ENCODE measurements around the gene DIDO1. TPM values are rescaled to one million over a fixed set of nuclear protein-coding genes. Genes with fewer than 3 reads are reported as not detected.
A peak's percentile ranks its signal among the peaks of the same experiment; 100 is the strongest.

Gene DIDO1
- total RNA-seq, 2 experiments from 2014 or later: 51.9 to 54.3 TPM

GRCh38 chr20:62831854-62832211, 94.5 kb downstream of the DIDO1 start:
- ChIA-PET POLR2A (no interaction called here), CTCF (no interaction called here)
- intact Hi-C loops (cut with DNase I, micrococcal nuclease): no loop called here
- DNase-seq (peak in 1 of 14 experiments; percentile 14), ATAC-seq (ENCODE audit: poor library complexity) (no peak)
- H3K4me3 ChIP-seq (ENCODE audit: low read length): no peak overlapping the region
- H3K27me3 Mint-ChIP-seq: no peaks in the 10 kb centered on the region
- no peaks in the 10 kb centered on the region for H3K36me3 ChIP-seq (ENCODE audit: insufficient read depth, low read length)
- H3K9me3 ChIP-seq (ENCODE audit: control insufficient read depth in 1 of 2, insufficient read depth in 1 of 2, low read length in 2 of 2): no peaks in the 10 kb centered on the region
- TF ChIP-seq, protein P1, sequence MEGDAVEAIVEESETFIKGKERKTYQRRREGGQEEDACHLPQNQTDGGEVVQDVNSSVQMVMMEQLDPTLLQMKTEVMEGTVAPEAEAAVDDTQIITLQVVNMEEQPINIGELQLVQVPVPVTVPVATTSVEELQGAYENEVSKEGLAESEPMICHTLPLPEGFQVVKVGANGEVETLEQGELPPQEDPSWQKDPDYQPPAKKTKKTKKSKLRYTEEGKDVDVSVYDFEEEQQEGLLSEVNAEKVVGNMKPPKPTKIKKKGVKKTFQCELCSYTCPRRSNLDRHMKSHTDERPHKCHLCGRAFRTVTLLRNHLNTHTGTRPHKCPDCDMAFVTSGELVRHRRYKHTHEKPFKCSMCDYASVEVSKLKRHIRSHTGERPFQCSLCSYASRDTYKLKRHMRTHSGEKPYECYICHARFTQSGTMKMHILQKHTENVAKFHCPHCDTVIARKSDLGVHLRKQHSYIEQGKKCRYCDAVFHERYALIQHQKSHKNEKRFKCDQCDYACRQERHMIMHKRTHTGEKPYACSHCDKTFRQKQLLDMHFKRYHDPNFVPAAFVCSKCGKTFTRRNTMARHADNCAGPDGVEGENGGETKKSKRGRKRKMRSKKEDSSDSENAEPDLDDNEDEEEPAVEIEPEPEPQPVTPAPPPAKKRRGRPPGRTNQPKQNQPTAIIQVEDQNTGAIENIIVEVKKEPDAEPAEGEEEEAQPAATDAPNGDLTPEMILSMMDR (IDR thresholded peaks at IDR 0.05): no peak
- peaks cover 14% of the 10 kb centered on the region for H3K4me1 Mint-ChIP-seq (ENCODE audit: low read depth)
- no peak overlapping the region for H3K27ac Mint-ChIP-seq
- H3K4me3 Mint-ChIP-seq: no peak overlapping the region
- no peaks in the 10 kb centered on the region for H3K27me3 ChIP-seq (ENCODE audit: control insufficient read depth in 1 of 2, insufficient read depth in 2 of 2, low read length in 2 of 2)
- no peaks in the 10 kb centered on the region for H3K36me3 Mint-ChIP-seq (ENCODE audit: low read depth)
- peaks cover 8% of the 10 kb centered on the region for H3K4me1 ChIP-seq (ENCODE audit: insufficient read depth, low read length)
- H3K27ac ChIP-seq (ENCODE audit: low read depth in 1 of 2, low read length in 2 of 2): no peak overlapping the region
- no peaks in the 10 kb centered on the region for H3K9me3 Mint-ChIP-seq

GRCh38 chr20:62831361-62831788, 94.9 kb downstream of the DIDO1 start:
- H3K4me3 ChIP-seq (ENCODE audit: low read length): no peak overlapping the region
- ChIA-PET POLR2A (no interaction called here), CTCF (no interaction called here)

DNA sequence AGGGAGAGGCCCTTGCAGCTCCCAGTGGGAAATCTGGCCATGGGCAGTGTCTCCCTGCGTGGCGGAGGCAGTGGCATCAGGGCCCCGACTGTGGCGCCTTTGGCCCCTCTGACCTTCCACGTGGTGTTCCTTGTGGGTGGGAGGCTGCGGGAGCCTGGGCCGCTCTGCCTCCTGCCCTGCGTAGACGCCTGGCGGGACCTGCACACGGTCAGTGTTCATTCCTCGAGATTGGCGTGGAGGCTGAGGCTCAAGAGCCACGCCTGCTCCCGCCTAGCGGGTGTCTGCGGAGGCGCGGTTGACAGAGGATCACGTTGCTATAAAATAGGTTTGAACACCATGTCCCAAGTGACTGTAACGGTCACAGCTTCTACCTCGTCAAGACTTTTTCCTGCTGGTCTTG, 95.5 kb downstream of the DIDO1 start:
- Histone ChIP-seq H3K27me3 (ENCODE audit: control insufficient read depth in 1 of 2, insufficient read depth in 2 of 2, low read length in 2 of 2) (no peaks in the 10 kb centered on the region), H3K9me3 (ENCODE audit: control insufficient read depth in 1 of 2, insufficient read depth in 1 of 2, low read length in 2 of 2) (no peaks in the 10 kb centered on the region), H3K4me1 (ENCODE audit: insufficient read depth, low read length) (peaks cover 8% of the 10 kb centered on the region), H3K36me3 (ENCODE audit: insufficient read depth, low read length) (no peaks in the 10 kb centered on the region), H3K4me3 (ENCODE audit: low read length) (no peak overlapping the region), H3K27ac (ENCODE audit: low read depth in 1 of 2, low read length in 2 of 2) (no peak overlapping the region)
- no peaks in the 10 kb centered on the region for H3K9me3 Mint-ChIP-seq
- no peak for ATAC-seq (ENCODE audit: poor library complexity)
- CTCF ChIA-PET: no interaction called here
- H3K4me1 Mint-ChIP-seq (ENCODE audit: low read depth): peaks cover 14% of the 10 kb centered on the region
- H3K27me3 Mint-ChIP-seq: no peaks in the 10 kb centered on the region
- H3K4me3 Mint-ChIP-seq: no peak overlapping the region
- TF ChIP-seq, protein P1 (IDR thresholded peaks at IDR 0.05): no peak
- peak in 1 of 14 experiments; percentile 20 for DNase-seq
- POLR2A ChIA-PET: no interaction called here
- H3K27ac Mint-ChIP-seq: no peak overlapping the region
- H3K36me3 Mint-ChIP-seq (ENCODE audit: low read depth): no peaks in the 10 kb centered on the region
- intact Hi-C loops (cut with DNase I, micrococcal nuclease): no loop called here

More at GRCh38 chr20:62831361-62831788, 94.9 kb downstream of the DIDO1 start:
- Histone ChIP-seq H3K27me3 (ENCODE audit: control insufficient read depth in 1 of 2, insufficient read depth in 2 of 2, low read length in 2 of 2) (no peaks in the 10 kb centered on the region), H3K4me1 (ENCODE audit: insufficient read depth, low read length) (peaks cover 8% of the 10 kb centered on the region), H3K27ac (ENCODE audit: low read depth in 1 of 2, low read length in 2 of 2) (no peak overlapping the region), H3K36me3 (ENCODE audit: insufficient read depth, low read length) (no peaks in the 10 kb centered on the region), H3K9me3 (ENCODE audit: control insufficient read depth in 1 of 2, insufficient read depth in 1 of 2, low read length in 2 of 2) (no peaks in the 10 kb centered on the region)
- Mint-ChIP-seq H3K9me3 (no peaks in the 10 kb centered on the region), H3K36me3 (ENCODE audit: low read depth) (no peaks in the 10 kb centered on the region), H3K4me1 (ENCODE audit: low read depth) (peaks cover 14% of the 10 kb centered on the region), H3K27me3 (no peaks in the 10 kb centered on the region), H3K4me3 (no peak overlapping the region), H3K27ac (no peak overlapping the region)
- TF ChIP-seq, protein P1 (IDR thresholded peaks at IDR 0.05): no peak
- intact Hi-C loops (cut with DNase I, micrococcal nuclease): no loop called here
- DNase-seq: no peak
- ATAC-seq (ENCODE audit: poor library complexity): no peak
